ENCODE measurements around the gene MLNR. TPM values are rescaled to one million over a fixed set of nuclear protein-coding genes. Genes with fewer than 3 reads are reported as not detected.

MLNR gene
- total RNA-seq, 4 donors from 2014 or later: not detected

- no peak for TF ChIP-seq CTCF (IDR thresholded peaks at IDR 0.05 in 4 of 5, conservative IDR thresholded peaks at IDR 0.05 in 1 of 5)
- no peak for TF ChIP-seq POLR2A (IDR thresholded peaks at IDR 0.05)
- H3K9me3 ChIP-seq: no peaks in the 10 kb centered on the region
- H3K36me3 ChIP-seq: no peaks in the 10 kb centered on the region
- H3K4me1 ChIP-seq: no peaks in the 10 kb centered on the region
- no peaks in the 10 kb centered on the region for H3K27me3 ChIP-seq
- in situ Hi-C loops (cut with MboI; ENCODE audit: low sequenced_read_pairs in 4 of 4): no loop called here
- no peak for ATAC-seq
- DNase-seq: no peak
- no peak overlapping the region for H3K4me3 ChIP-seq
- H3K27ac ChIP-seq: no peak overlapping the region
- intact Hi-C loops (cut with DNase I; ENCODE audit: low total_unique reads): loop anchor here (10.0 kb wide), 1 partner anchor 146 kb away; no protein-coding TSS in a partner anchor
Measured at GRCh38 chr13:49241296-49241695, 21.2 kb downstream of the MLNR start.

- H3K27me3 ChIP-seq: no peaks in the 10 kb centered on the region
- peaks cover 0 to 6% of the 10 kb centered on the region in 2 donors for H3K36me3 ChIP-seq
- in situ Hi-C loops (cut with MboI; ENCODE audit: low sequenced_read_pairs in 4 of 4): no loop called here
- ATAC-seq: no peak
- no peak overlapping the region for H3K4me3 ChIP-seq
- no peak overlapping the region for H3K27ac ChIP-seq
- intact Hi-C loops (cut with DNase I; ENCODE audit: low total_unique reads): loop anchor here (5.0 to 10.0 kb wide), 2 partner anchors 150 to 268 kb away; partner anchors contain the start of gene FNDC3A
- DNase-seq: no peak
- TF ChIP-seq POLR2A (IDR thresholded peaks at IDR 0.05): no peak
- TF ChIP-seq CTCF (IDR thresholded peaks at IDR 0.05 in 4 of 5, conservative IDR thresholded peaks at IDR 0.05 in 1 of 5): no peak
- peaks cover 13 to 17% of the 10 kb centered on the region in 2 donors for H3K4me1 ChIP-seq
- H3K9me3 ChIP-seq: no peaks in the 10 kb centered on the region
Measured at GRCh38 chr13:49245101-49245500, 25.0 kb downstream of the MLNR start.

GRCh38 chr13:49246850-49247642, 26.9 kb downstream of the MLNR start:
- peaks cover 0 to 13% of the 10 kb centered on the region in 2 donors for H3K36me3 ChIP-seq
- peak overlapping the region; percentile 86 to 93 (median 88) for H3K4me3 ChIP-seq
- H3K4me1 ChIP-seq: peaks cover 13 to 17% of the 10 kb centered on the region in 2 donors
- intact Hi-C loops (cut with DNase I; ENCODE audit: low total_unique reads) (loop anchor here (5.0 to 10.0 kb wide), 2 partner anchors 152 to 270 kb away; partner anchors contain the start of gene FNDC3A), in situ Hi-C loops (cut with MboI; ENCODE audit: low sequenced_read_pairs in 4 of 4) (no loop called here)
- no peaks in the 10 kb centered on the region for H3K9me3 ChIP-seq
- H3K27ac ChIP-seq: peak overlapping the region; percentile 82 to 91 (median 86)
- no peaks in the 10 kb centered on the region for H3K27me3 ChIP-seq
- ATAC-seq: peak; percentile 68 to 69
- no peak for TF ChIP-seq POLR2A (IDR thresholded peaks at IDR 0.05)
- no peak for TF ChIP-seq CTCF (IDR thresholded peaks at IDR 0.05 in 4 of 5, conservative IDR thresholded peaks at IDR 0.05 in 1 of 5)
- DNase-seq: no peak

- no peaks in the 10 kb centered on the region for H3K27me3 ChIP-seq
- DNase-seq: peak; percentile 93 to 95
- peak within 1 kb of the TSS; percentile 82 to 91 (median 86) for H3K27ac ChIP-seq
- H3K36me3 ChIP-seq: peaks cover 0 to 13% of the 10 kb centered on the region in 2 donors
- in situ Hi-C loops (cut with MboI; ENCODE audit: low sequenced_read_pairs in 4 of 4) (no loop called here), intact Hi-C loops (cut with DNase I; ENCODE audit: low total_unique reads) (loop anchor here (5.0 to 10.0 kb wide), 2 partner anchors 153 to 271 kb away; partner anchors contain the start of gene FNDC3A)
- ATAC-seq: peak; percentile 97 to 98
- H3K4me1 ChIP-seq: peaks cover 13 to 20% of the 10 kb centered on the region in 2 donors
- H3K9me3 ChIP-seq: no peaks in the 10 kb centered on the region
- peak within 1 kb of the TSS; percentile 86 to 93 (median 88) for H3K4me3 ChIP-seq
- TF ChIP-seq POLR2A (IDR thresholded peaks at IDR 0.05) (peak; percentile 72 to 80), CTCF (IDR thresholded peaks at IDR 0.05 in 4 of 5, conservative IDR thresholded peaks at IDR 0.05 in 1 of 5) (peak in 1 of 5 experiments; percentile 24)
Measured at GRCh38 chr13:49247643-49248621, 27.8 kb downstream of the MLNR start, which contains the start of gene CDADC1. Gene CDADC1, plus strand, starts transcription at chr13:49247925. Its CDS starts 113 bp downstream, at chr13:49248038.
